ENCODE data around the gene IGSF6. TPM values are rescaled to one million over a fixed set of nuclear protein-coding genes. Genes with fewer than 3 reads are reported as not detected.

The IGSF6 gene
- polyA plus RNA-seq, 3 donors: 86.2 to 276 (median 159) TPM

- H3K9me3 Mint-ChIP-seq: peaks cover 0 to 2% (median 0%) of the 10 kb centered on the region in 7 donors
- H2AFZ ChIP-seq (ENCODE audit: insufficient read depth, low read depth, low read length, poor library complexity, severe bottlenecking): no peak overlapping the region
- H3K27me3 Mint-ChIP-seq (ENCODE audit: low read depth in 3 of 3): peaks cover 5 to 12% (median 11%) of the 10 kb centered on the region in 3 donors
- H3K79me2 ChIP-seq (ENCODE audit: insufficient read depth, low read length): no peaks in the 10 kb centered on the region
- no peak overlapping the region for H3K4me3 Mint-ChIP-seq
- no peak overlapping the region for H3K4me2 ChIP-seq (replicated peaks; ENCODE audit: extremely low read depth, low read length, poor library complexity, severe bottlenecking)
- H3K36me3 ChIP-seq (replicated peaks in 1 of 2; ENCODE audit: control insufficient read depth in 1 of 2, insufficient read depth in 2 of 2, low read length in 2 of 2): no peaks in the 10 kb centered on the region
- no peaks in the 10 kb centered on the region for H3K36me3 Mint-ChIP-seq
- intact Hi-C loops (cut with micrococcal nuclease): no loop called here
- TF ChIP-seq CTCF (IDR thresholded peaks at IDR 0.05): no peak
- 100% methylated on average over 2 of the region's 3 CpGs for whole genome bisulfite sequencing (ENCODE audit: insufficient coverage)
- H4K20me1 ChIP-seq (ENCODE audit: insufficient read depth, low read length): no peaks in the 10 kb centered on the region
- H3K27ac Mint-ChIP-seq: no peak overlapping the region
- no peak overlapping the region for H3K9ac ChIP-seq (ENCODE audit: insufficient read depth, low read length, poor library complexity, severe bottlenecking)
- peaks cover 6% of the 10 kb centered on the region for H3K4me1 Mint-ChIP-seq
- no peaks in the 10 kb centered on the region for H3K9me3 ChIP-seq (replicated peaks in 1 of 2; ENCODE audit: control insufficient read depth in 1 of 2, insufficient read depth in 1 of 2, low read length in 2 of 2)
- H3K27me3 ChIP-seq (ENCODE audit: control insufficient read depth in 2 of 2, insufficient read depth in 2 of 2, low read length in 2 of 2): peaks cover 0 to 4% of the 10 kb centered on the region in 2 donors
- no peak overlapping the region for H3K27ac ChIP-seq (ENCODE audit: low read depth in 1 of 2, low read length in 2 of 2)
- peaks cover 7 to 13% of the 10 kb centered on the region in 2 donors for H3K4me1 ChIP-seq (ENCODE audit: control insufficient read depth in 1 of 2, insufficient read depth in 2 of 2, low read length in 2 of 2)
- no peak overlapping the region for H3K4me3 ChIP-seq (replicated peaks in 1 of 3; ENCODE audit: low read depth in 2 of 3, low read length in 3 of 3)
- DNase-seq: no peak
These were observed 15.2 kb upstream of the IGSF6 start for GRCh38 chr16:21667575-21667974.

GRCh38 chr16:21666772-21667171, 14.4 kb upstream of the IGSF6 start:
- intact Hi-C loops (cut with micrococcal nuclease): no loop called here
- 94% methylated on average over 3 of the region's 3 CpGs for WGBS (ENCODE audit: insufficient coverage)
- H3K9me3 ChIP-seq (replicated peaks in 1 of 2; ENCODE audit: control insufficient read depth in 1 of 2, insufficient read depth in 1 of 2, low read length in 2 of 2): no peaks in the 10 kb centered on the region
- H3K4me1 ChIP-seq (ENCODE audit: control insufficient read depth in 1 of 2, insufficient read depth in 2 of 2, low read length in 2 of 2): peaks cover 7 to 12% of the 10 kb centered on the region in 2 donors
- DNase-seq: no peak
- TF ChIP-seq CTCF (IDR thresholded peaks at IDR 0.05): no peak
- no peak overlapping the region for H2AFZ ChIP-seq (ENCODE audit: insufficient read depth, low read depth, low read length, poor library complexity, severe bottlenecking)
- Mint-ChIP-seq H3K36me3 (no peaks in the 10 kb centered on the region), H3K9me3 (peaks cover 0 to 2% (median 0%) of the 10 kb centered on the region in 7 donors), H3K27me3 (ENCODE audit: low read depth in 3 of 3) (peaks cover 5 to 13% (median 11%) of the 10 kb centered on the region in 3 donors), H3K27ac (no peak overlapping the region), H3K4me1 (peaks cover 6% of the 10 kb centered on the region), H3K4me3 (no peak overlapping the region)
- no peak overlapping the region for H3K4me3 ChIP-seq (replicated peaks in 1 of 3; ENCODE audit: low read depth in 2 of 3, low read length in 3 of 3)
- H3K9ac ChIP-seq (ENCODE audit: insufficient read depth, low read length, poor library complexity, severe bottlenecking): no peak overlapping the region
- no peaks in the 10 kb centered on the region for H3K36me3 ChIP-seq (replicated peaks in 1 of 2; ENCODE audit: control insufficient read depth in 1 of 2, insufficient read depth in 2 of 2, low read length in 2 of 2)
- H4K20me1 ChIP-seq (ENCODE audit: insufficient read depth, low read length): no peaks in the 10 kb centered on the region
- no peaks in the 10 kb centered on the region for H3K79me2 ChIP-seq (ENCODE audit: insufficient read depth, low read length)
- H3K27ac ChIP-seq (ENCODE audit: low read depth in 1 of 2, low read length in 2 of 2): no peak overlapping the region
- H3K4me2 ChIP-seq (replicated peaks; ENCODE audit: extremely low read depth, low read length, poor library complexity, severe bottlenecking): no peak overlapping the region
- peaks cover 0 to 4% of the 10 kb centered on the region in 2 donors for H3K27me3 ChIP-seq (ENCODE audit: control insufficient read depth in 2 of 2, insufficient read depth in 2 of 2, low read length in 2 of 2)

Measured in CD14-positive monocyte (primary cell).